ENCODE measurements around the gene PSMA7.

- TF ChIP-seq POLR2A (IDR thresholded peaks at IDR 0.05) (no peak), POLR2AphosphoS5 (IDR thresholded peaks at IDR 0.05) (no peak), EP300 (IDR thresholded peaks at IDR 0.05) (no peak)
- TF ChIP-seq, protein P1, sequence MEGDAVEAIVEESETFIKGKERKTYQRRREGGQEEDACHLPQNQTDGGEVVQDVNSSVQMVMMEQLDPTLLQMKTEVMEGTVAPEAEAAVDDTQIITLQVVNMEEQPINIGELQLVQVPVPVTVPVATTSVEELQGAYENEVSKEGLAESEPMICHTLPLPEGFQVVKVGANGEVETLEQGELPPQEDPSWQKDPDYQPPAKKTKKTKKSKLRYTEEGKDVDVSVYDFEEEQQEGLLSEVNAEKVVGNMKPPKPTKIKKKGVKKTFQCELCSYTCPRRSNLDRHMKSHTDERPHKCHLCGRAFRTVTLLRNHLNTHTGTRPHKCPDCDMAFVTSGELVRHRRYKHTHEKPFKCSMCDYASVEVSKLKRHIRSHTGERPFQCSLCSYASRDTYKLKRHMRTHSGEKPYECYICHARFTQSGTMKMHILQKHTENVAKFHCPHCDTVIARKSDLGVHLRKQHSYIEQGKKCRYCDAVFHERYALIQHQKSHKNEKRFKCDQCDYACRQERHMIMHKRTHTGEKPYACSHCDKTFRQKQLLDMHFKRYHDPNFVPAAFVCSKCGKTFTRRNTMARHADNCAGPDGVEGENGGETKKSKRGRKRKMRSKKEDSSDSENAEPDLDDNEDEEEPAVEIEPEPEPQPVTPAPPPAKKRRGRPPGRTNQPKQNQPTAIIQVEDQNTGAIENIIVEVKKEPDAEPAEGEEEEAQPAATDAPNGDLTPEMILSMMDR (IDR thresholded peaks at IDR 0.05): no peak
Observed at GRCh38 chr20:62151225-62151624, 8.0 kb upstream of the PSMA7 start.

All from sigmoid colon (tissue), 4 donors.